CD4-positive, CD25-positive, alpha-beta regulatory T cell (primary cell): ENCODE data around the gene MYO16. TPM values are rescaled to one million over a fixed set of nuclear protein-coding genes. Genes with fewer than 3 reads are reported as not detected.

Experiments
- ATAC-seq, 2 donors: fragments of 150-1000 bp; cut with Tn5 transposase; one replicate each; pipeline ENCODE4 v1.10.0; 2021; ENCODE audit warnings: low read depth in 2 of 2, moderate number of reproducible peaks in 2 of 2, moderate library complexity in 1 of 2
- DNase-seq, 3 donors: peaks; one replicate each; pipeline versions ENCODE4 v3.0.0 to v3.0.0-alpha.2; 2012 to 2022; ENCODE audit warnings: mixed read lengths in 1 of 3
- H3K27ac ChIP-seq: one replicate; pipeline ENCODE4 v1.7.0; 2013; ENCODE audit warnings: mild to moderate bottlenecking, low read length; ENCODE audit not compliant: insufficient read depth, poor library complexity, severe bottlenecking
- H3K27me3 ChIP-seq: one replicate; pipeline ENCODE4 v1.7.0; 2013; ENCODE audit warnings: low read length; ENCODE audit not compliant: control insufficient read depth, insufficient read depth
- H3K36me3 ChIP-seq: one replicate; pipeline ENCODE4 v1.7.0; 2013; ENCODE audit warnings: mild to moderate bottlenecking, low read length, moderate library complexity; ENCODE audit not compliant: control insufficient read depth, insufficient read depth
- H3K4me1 ChIP-seq: 2 replicates; pipeline ENCODE4 v1.7.0; 2013; ENCODE audit warnings: mild to moderate bottlenecking, low read length; ENCODE audit not compliant: insufficient read depth, control insufficient read depth, poor library complexity, severe bottlenecking
- H3K4me3 ChIP-seq: one replicate; pipeline ENCODE4 v1.7.0; 2013; ENCODE audit warnings: low read depth, mild to moderate bottlenecking, low read length, moderate library complexity
- H3K9me3 ChIP-seq, 2 experiments: 1 replicate in 1 of 2; 2 replicates in 1 of 2; pipeline ENCODE4 v1.7.0; 2013; ENCODE audit warnings: low read length in 2 of 2, mild to moderate bottlenecking in 1 of 2, moderate library complexity in 1 of 2; ENCODE audit not compliant: control insufficient read depth in 2 of 2
- H3K27ac Mint-ChIP-seq, 3 donors: one replicate each; pipeline ENCODE4 v1.8.0; 2020 to 2022; ENCODE audit warnings: mild to moderate bottlenecking in 3 of 3, mixed read lengths in 3 of 3, moderate library complexity in 2 of 3
- H3K27me3 Mint-ChIP-seq: one replicate; pipeline ENCODE4 v1.8.0; 2022; ENCODE audit warnings: mild to moderate bottlenecking, mixed read lengths
- H3K36me3 Mint-ChIP-seq: one replicate; pipeline ENCODE4 v1.8.0; 2020; ENCODE audit warnings: mixed read lengths
- H3K4me1 Mint-ChIP-seq, 4 donors: one replicate each; pipeline ENCODE4 v1.8.0; 2020 to 2022; ENCODE audit warnings: mixed read lengths in 4 of 4, mild to moderate bottlenecking in 1 of 4
- H3K4me3 Mint-ChIP-seq, 4 donors: one replicate each; pipeline ENCODE4 v1.8.0; 2020 to 2022; ENCODE audit warnings: mild to moderate bottlenecking in 4 of 4, mixed read lengths in 4 of 4, moderate library complexity in 3 of 4
- H3K9me3 Mint-ChIP-seq, 7 donors: one replicate each; pipeline ENCODE4 v1.8.0; 2020 to 2022; ENCODE audit warnings: mixed read lengths in 7 of 7, mild to moderate bottlenecking in 3 of 7, moderate library complexity in 2 of 7
- polyA plus RNA-seq, 4 donors: library from polyadenylated mRNA; unstranded; fragments of 300-500 nt; fragmentation: Illumina TruSeq; gene quantifications; one replicate each; pipeline ENCODE4 v1.2.3, GENCODE V29; 2021
- total RNA-seq: library from RNA; stranded (reverse); gene quantifications from one replicate; pipeline ENCODE4 v1.2.3, GENCODE V29; 2022

MYO16 gene
- total and polyA plus RNA-seq, 5 donors from 2014 or later, result 0.08 to 2.3 (median 0.29) TPM

DNA sequence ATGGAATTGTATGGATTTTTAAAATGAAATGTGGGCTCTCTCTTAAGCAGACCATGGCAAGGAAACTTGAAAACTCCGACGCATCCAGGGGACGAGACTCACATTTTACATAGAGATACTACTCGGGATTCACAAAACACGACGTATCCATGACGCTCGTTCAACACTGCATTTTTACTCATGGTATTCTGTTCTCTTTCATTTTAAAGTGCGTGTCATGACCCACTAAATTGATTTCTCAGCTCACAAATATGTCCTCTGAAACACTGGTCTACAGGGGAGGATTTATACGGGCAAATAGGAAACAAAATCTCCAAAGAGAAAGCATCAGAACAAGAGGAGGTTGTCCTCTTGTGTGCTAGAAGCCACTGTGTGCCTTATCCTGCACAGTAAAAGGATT lies 523.5 kb downstream of the MYO16 start:
- no peak overlapping the region for H3K4me3 Mint-ChIP-seq
- peaks cover 0 to 3% (median 0%) of the 10 kb centered on the region in 7 donors for H3K9me3 Mint-ChIP-seq

DNA sequence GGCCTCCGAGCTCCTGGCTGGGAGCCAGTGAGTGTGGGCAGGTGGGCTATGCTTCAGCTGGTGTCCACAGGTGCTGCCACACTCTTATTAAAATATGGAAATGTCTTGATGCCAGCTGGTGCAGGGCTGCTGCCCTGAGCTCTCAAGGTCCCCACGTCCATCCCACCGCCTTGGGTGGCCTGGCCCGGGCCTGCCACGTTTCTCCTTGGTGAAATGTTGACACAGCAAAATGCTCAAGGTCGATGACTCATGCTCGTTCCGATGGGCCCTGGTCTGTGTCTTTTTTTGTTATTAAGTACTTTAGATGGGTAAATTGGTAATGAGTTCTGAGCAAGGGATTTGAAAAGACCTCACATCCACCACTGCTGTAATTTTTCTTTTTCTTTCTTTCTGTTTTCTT lies 524.7 kb downstream of the MYO16 start:
- ATAC-seq, result no peak
- Histone ChIP-seq H3K27ac (no peak overlapping the region), H3K4me1 (no peaks in the 10 kb centered on the region), H3K36me3 (no peaks in the 10 kb centered on the region), H3K9me3 (no peaks in the 10 kb centered on the region), H3K27me3 (no peaks in the 10 kb centered on the region), H3K4me3 (no peak overlapping the region)
- no peak for DNase-seq
- H3K27me3 Mint-ChIP-seq, result no peaks in the 10 kb centered on the region
- no peaks in the 10 kb centered on the region for H3K4me1 Mint-ChIP-seq
- no peaks in the 10 kb centered on the region for H3K36me3 Mint-ChIP-seq
- no peak overlapping the region for H3K27ac Mint-ChIP-seq
- no peak overlapping the region for H3K4me3 Mint-ChIP-seq
- H3K9me3 Mint-ChIP-seq, result peaks cover 0 to 3% (median 0%) of the 10 kb centered on the region in 7 donors

More for the DNA sequence above, 523.5 kb downstream of the MYO16 start:
- Histone ChIP-seq H3K36me3 (no peaks in the 10 kb centered on the region), H3K4me1 (no peaks in the 10 kb centered on the region), H3K27me3 (no peaks in the 10 kb centered on the region), H3K4me3 (no peak overlapping the region), H3K9me3 (no peaks in the 10 kb centered on the region), H3K27ac (no peak overlapping the region)
- no peak overlapping the region for H3K27ac Mint-ChIP-seq
- H3K4me1 Mint-ChIP-seq, result no peaks in the 10 kb centered on the region
- no peaks in the 10 kb centered on the region for H3K36me3 Mint-ChIP-seq
- DNase-seq (no peak), ATAC-seq (no peak)
- H3K27me3 Mint-ChIP-seq, result no peaks in the 10 kb centered on the region

DNA sequence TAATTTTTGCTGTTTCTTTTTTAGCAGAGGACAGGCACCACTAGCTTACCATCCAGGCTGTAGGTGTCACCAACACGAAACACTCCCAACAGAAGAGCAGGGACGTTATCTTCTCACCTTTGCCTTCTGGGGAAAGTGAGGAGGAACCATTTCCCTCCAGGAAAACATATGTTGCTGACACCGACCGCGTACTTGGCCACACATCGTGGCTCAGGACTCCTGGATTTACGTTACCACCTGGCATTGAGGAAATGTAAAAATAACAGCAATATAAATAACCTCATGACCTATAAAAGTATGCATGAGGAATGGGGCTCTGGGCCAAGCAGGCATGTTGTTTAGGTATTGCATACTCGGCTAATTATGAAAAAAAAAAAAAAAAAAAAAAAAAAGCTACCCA lies 525.1 kb downstream of the MYO16 start:
- H3K36me3 ChIP-seq, result no peaks in the 10 kb centered on the region
- H3K4me1 ChIP-seq, result no peaks in the 10 kb centered on the region
- H3K9me3 ChIP-seq, result no peaks in the 10 kb centered on the region
- H3K36me3 Mint-ChIP-seq, result no peaks in the 10 kb centered on the region
- no peaks in the 10 kb centered on the region for H3K27me3 ChIP-seq
- no peak overlapping the region for H3K27ac Mint-ChIP-seq
- no peak overlapping the region for H3K4me3 Mint-ChIP-seq
- H3K27me3 Mint-ChIP-seq, result no peaks in the 10 kb centered on the region
- H3K4me1 Mint-ChIP-seq, result no peaks in the 10 kb centered on the region
- no peak overlapping the region for H3K27ac ChIP-seq
- no peak overlapping the region for H3K4me3 ChIP-seq
- DNase-seq (no peak), ATAC-seq (no peak)
- peaks cover 0 to 3% (median 0%) of the 10 kb centered on the region in 7 donors for H3K9me3 Mint-ChIP-seq

DNA sequence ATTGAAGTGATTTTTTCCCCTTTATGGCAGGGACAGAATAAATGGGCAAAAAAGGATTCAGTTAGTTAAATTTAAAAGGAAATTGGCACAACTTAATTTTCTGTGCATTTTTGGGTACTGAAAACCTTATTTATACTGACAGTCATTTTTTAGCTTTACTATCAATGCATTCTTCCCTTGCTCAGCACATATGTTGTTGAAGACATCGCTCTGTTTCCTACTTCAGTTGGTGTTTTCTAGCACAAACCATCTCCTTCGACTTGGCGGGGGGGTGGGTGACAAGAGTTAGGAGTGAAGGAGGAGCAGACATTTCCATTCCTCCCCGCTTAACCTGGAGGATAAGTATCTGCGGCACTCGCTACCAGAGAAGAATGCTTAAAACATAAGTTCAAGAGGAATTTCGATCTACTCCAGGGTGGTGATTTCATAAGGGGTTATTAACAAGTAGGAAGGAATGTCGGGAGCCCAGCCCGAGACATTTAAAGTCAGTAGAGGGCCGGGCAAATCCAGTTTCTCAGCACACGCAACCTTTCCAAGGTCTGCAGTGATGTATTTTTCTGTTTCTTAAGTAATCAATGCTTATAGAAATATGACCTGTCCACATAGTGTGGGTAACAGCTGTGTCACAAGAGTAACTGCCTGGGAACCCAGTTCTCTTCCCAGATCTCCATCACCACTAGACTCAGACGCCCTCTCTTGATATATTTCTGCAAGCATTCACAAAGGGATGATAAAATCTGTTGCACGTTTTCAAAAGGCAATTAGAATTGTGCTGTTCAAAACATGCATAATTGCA lies 525.8 kb downstream of the MYO16 start:
- Mint-ChIP-seq H3K27ac (no peak overlapping the region), H3K4me3 (no peak overlapping the region), H3K4me1 (no peaks in the 10 kb centered on the region), H3K9me3 (peaks cover 0 to 3% (median 0%) of the 10 kb centered on the region in 7 donors), H3K27me3 (no peaks in the 10 kb centered on the region), H3K36me3 (no peaks in the 10 kb centered on the region)
- Histone ChIP-seq H3K9me3 (no peaks in the 10 kb centered on the region), H3K27ac (no peak overlapping the region), H3K4me3 (no peak overlapping the region), H3K4me1 (no peaks in the 10 kb centered on the region), H3K36me3 (no peaks in the 10 kb centered on the region), H3K27me3 (no peaks in the 10 kb centered on the region)
- DNase-seq (no peak), ATAC-seq (no peak)

DNA sequence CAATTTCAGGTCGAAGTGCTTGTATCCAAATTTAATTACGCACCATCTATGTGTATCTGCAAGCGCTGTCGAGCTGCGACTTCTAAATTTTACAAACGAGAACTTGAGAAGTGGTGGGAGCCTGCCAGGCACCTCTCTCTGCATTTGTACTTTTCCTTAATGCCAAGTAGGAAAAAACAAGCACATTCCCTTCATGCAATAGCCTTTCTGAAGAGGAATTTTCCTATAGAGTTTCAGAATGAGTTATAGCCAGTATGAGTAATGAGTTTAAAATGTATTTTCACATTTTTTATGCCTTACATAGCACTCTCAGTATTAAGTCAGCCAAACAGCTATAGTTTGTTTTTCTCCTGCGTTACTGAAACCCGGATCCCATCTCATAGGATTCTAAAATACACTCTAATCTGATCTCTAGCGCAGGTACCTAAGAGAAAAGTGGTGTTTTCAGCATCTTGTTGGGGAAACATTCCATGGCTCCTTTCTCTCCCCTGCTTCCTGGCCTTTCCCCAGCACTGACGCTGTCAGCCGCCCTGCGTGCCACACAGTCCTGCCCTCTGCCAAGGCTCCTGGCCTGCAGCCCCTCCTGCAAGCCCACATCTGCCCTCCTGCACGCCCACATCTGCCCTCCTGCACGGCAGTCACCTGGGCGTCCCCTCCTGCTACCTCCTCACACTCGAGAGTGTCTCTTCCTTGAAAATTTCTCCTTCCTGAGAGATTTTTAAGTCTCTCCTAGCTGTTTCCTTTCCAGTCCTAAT lies 526.9 kb downstream of the MYO16 start:
- no peaks in the 10 kb centered on the region for H3K36me3 ChIP-seq
- Mint-ChIP-seq H3K27me3 (no peaks in the 10 kb centered on the region), H3K9me3 (peaks cover 0 to 3% (median 0%) of the 10 kb centered on the region in 7 donors), H3K4me1 (no peaks in the 10 kb centered on the region), H3K36me3 (no peaks in the 10 kb centered on the region), H3K4me3 (no peak overlapping the region), H3K27ac (peak overlapping the region in 1 of 3 donors; percentile 64)
- DNase-seq (no peak), ATAC-seq (no peak)
- H3K27me3 ChIP-seq, result no peaks in the 10 kb centered on the region
- no peak overlapping the region for H3K27ac ChIP-seq
- no peaks in the 10 kb centered on the region for H3K4me1 ChIP-seq
- no peaks in the 10 kb centered on the region for H3K9me3 ChIP-seq
- H3K4me3 ChIP-seq, result no peak overlapping the region

DNA sequence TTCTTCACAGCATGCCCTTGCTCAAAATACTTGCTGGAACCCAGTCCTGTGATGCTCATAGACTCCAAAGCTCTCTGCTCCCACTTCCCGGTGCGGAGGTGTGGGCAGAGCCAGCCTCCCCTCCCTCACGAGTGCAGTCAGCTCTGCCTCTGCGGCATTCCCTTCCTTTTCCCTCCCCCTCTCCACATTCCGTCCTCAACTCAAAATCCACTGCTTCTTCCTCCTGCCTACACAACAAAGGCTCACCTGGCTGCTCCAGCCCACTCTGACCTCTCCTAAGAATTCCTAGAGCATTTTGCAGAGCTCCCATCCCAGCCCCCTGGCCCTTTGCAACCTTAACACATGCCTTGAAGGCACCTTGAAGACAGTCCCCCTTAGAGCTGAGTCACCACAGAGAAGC lies 527.9 kb downstream of the MYO16 start:
- Histone ChIP-seq H3K27ac (no peak overlapping the region), H3K9me3 (no peaks in the 10 kb centered on the region), H3K4me1 (no peaks in the 10 kb centered on the region), H3K36me3 (no peaks in the 10 kb centered on the region), H3K27me3 (no peaks in the 10 kb centered on the region), H3K4me3 (no peak overlapping the region)
- Mint-ChIP-seq H3K4me3 (no peak overlapping the region), H3K36me3 (no peaks in the 10 kb centered on the region), H3K27ac (no peak overlapping the region), H3K9me3 (peaks cover 0 to 3% (median 0%) of the 10 kb centered on the region in 7 donors), H3K4me1 (no peaks in the 10 kb centered on the region), H3K27me3 (no peaks in the 10 kb centered on the region)
- DNase-seq, result no peak
- ATAC-seq, result no peak

DNA sequence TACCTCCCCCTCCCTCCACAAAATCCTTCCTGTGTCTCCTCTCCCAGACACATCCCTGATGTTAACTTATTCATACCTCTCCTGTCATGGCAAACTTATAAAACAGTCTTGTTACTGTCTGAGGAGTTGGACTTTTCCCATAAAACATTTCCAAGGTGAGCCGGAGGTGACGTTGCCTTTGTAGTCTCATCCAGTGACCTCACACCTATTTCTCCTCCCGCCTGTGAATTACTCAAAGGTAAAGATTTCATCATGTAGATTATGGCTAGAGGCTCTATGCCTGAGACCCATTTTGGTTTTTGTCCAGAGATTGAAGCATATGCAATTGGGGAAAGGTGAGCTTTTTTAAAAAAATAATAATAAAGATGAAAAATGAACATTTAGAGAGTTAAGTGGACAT lies 529.0 kb downstream of the MYO16 start:
- H3K4me3 ChIP-seq, result no peak overlapping the region
- Mint-ChIP-seq H3K4me1 (no peaks in the 10 kb centered on the region), H3K4me3 (no peak overlapping the region), H3K27ac (peak overlapping the region in 1 of 3 donors; percentile 27), H3K27me3 (no peaks in the 10 kb centered on the region), H3K9me3 (peaks cover 0 to 3% (median 0%) of the 10 kb centered on the region in 7 donors), H3K36me3 (no peaks in the 10 kb centered on the region)
- no peaks in the 10 kb centered on the region for H3K36me3 ChIP-seq
- no peak overlapping the region for H3K27ac ChIP-seq
- ATAC-seq, result no peak
- H3K9me3 ChIP-seq, result no peaks in the 10 kb centered on the region
- no peak for DNase-seq
- H3K27me3 ChIP-seq, result no peaks in the 10 kb centered on the region
- no peaks in the 10 kb centered on the region for H3K4me1 ChIP-seq
